Glutamatergic neuron (in vitro differentiated cells): ENCODE measurements around the gene CHST13. TPM values are rescaled to one million over a fixed set of nuclear protein-coding genes. Genes with fewer than 3 reads are reported as not detected.

ENCODE experiments used
- DNase-seq: peaks from one replicate; pipeline ENCODE4 v3.0.0; 2022
- H3K27ac Mint-ChIP-seq: one replicate; pipeline ENCODE4 v1.8.0; 2020; ENCODE audit warnings: mild to moderate bottlenecking, mixed read lengths, inconsistent platforms; ENCODE audit not compliant: unreplicated experiment
- H3K27me3 Mint-ChIP-seq: one replicate; pipeline ENCODE4 v1.8.0; 2020; ENCODE audit warnings: mild to moderate bottlenecking, moderate library complexity, mixed read lengths, inconsistent platforms; ENCODE audit not compliant: unreplicated experiment
- H3K36me3 Mint-ChIP-seq: one replicate; pipeline ENCODE4 v1.8.0; 2020; ENCODE audit warnings: mild to moderate bottlenecking, mixed read lengths, inconsistent platforms; ENCODE audit not compliant: unreplicated experiment
- H3K4me1 Mint-ChIP-seq: one replicate; pipeline ENCODE4 v1.8.0; 2020; ENCODE audit warnings: mild to moderate bottlenecking, low read depth, mixed read lengths, inconsistent platforms; ENCODE audit not compliant: unreplicated experiment
- H3K4me3 Mint-ChIP-seq: one replicate; pipeline ENCODE4 v1.8.0; 2020; ENCODE audit warnings: mild to moderate bottlenecking, mixed read lengths, inconsistent platforms; ENCODE audit not compliant: unreplicated experiment
- H3K9me3 Mint-ChIP-seq: one replicate; pipeline ENCODE4 v1.8.0; 2020; ENCODE audit warnings: mild to moderate bottlenecking, moderate library complexity, mixed read lengths, inconsistent platforms; ENCODE audit not compliant: unreplicated experiment
- CTCF ChIP-seq: fragments of 200-600 bp; sonication (generic); IDR thresholded peaks from one replicate; pipeline ENCODE4 v1.5.0; 2021; ENCODE audit not compliant: partially characterized antibody, unreplicated experiment
- total RNA-seq: library from RNA; stranded (reverse); fragmentation: NEBNext Ultra II Directional; extraction: Animal tissue kit (Norgen Biotek cat#: 25700); gene quantifications from one replicate; pipeline ENCODE4 v1.2.1, GENCODE V29; 2021; ENCODE audit not compliant: unreplicated experiment

The CHST13 gene
- total RNA-seq, 1 donor from 2014 or later, result not detected

GRCh38 chr3:126549861-126550487 lies 26.0 kb downstream of the CHST13 start:
- DNase-seq, result peak; percentile 10
- no peak for TF ChIP-seq CTCF
- Mint-ChIP-seq H3K4me1 (peaks cover 4% of the 10 kb centered on the region), H3K36me3 (no peaks in the 10 kb centered on the region), H3K27ac (no peak overlapping the region), H3K9me3 (peaks cover 6% of the 10 kb centered on the region), H3K4me3 (no peak overlapping the region), H3K27me3 (peaks cover 4% of the 10 kb centered on the region)

GRCh38 chr3:126550488-126551051 lies 26.6 kb downstream of the CHST13 start:
- DNase-seq, result peak; percentile 7
- Mint-ChIP-seq H3K4me3 (no peak overlapping the region), H3K4me1 (peaks cover 1% of the 10 kb centered on the region), H3K27ac (no peak overlapping the region), H3K36me3 (no peaks in the 10 kb centered on the region), H3K9me3 (peaks cover 6% of the 10 kb centered on the region), H3K27me3 (peaks cover 4% of the 10 kb centered on the region)
- TF ChIP-seq CTCF, result no peak

- no peak for TF ChIP-seq CTCF
- H3K9me3 Mint-ChIP-seq, result peaks cover 6% of the 10 kb centered on the region
Observed at GRCh38 chr3:126551121-126551838, 27.3 kb downstream of the CHST13 start.

GRCh38 chr3:126551839-126552687 lies 28.1 kb downstream of the CHST13 start:
- peak; percentile 13 for DNase-seq
- no peak overlapping the region for H3K27ac Mint-ChIP-seq
- H3K4me1 Mint-ChIP-seq, result peaks cover 1% of the 10 kb centered on the region
- peaks cover 4% of the 10 kb centered on the region for H3K27me3 Mint-ChIP-seq
- no peak overlapping the region for H3K4me3 Mint-ChIP-seq
- peaks cover 4% of the 10 kb centered on the region for H3K9me3 Mint-ChIP-seq
- TF ChIP-seq CTCF, result no peak
- H3K36me3 Mint-ChIP-seq, result no peaks in the 10 kb centered on the region

More at GRCh38 chr3:126551121-126551838, 27.3 kb downstream of the CHST13 start:
- Mint-ChIP-seq H3K4me3 (no peak overlapping the region), H3K27ac (no peak overlapping the region), H3K27me3 (peaks cover 4% of the 10 kb centered on the region), H3K36me3 (no peaks in the 10 kb centered on the region), H3K4me1 (peaks cover 1% of the 10 kb centered on the region)
- DNase-seq, result peak; percentile 10
